DND-41 (cell line): ENCODE results near the gene GPBP1L1.
"Not testable (repeated sequence)": the region's sequence is repeated elsewhere in the genome, so short reads cannot be mapped to it uniquely, and the experiment has no call there.

Source experiments
- ATAC-seq: fragments of 200-7000 bp; cut with Tn5 transposase; 3 replicates; pipeline ENCODE4 v1.9.1; 2021; ENCODE audit warnings: low read depth; ENCODE audit not compliant: insufficient read depth
- DNase-seq: peaks from one replicate; pipeline ENCODE4 v3.0.0-alpha.2; 2020
- H2AFZ ChIP-seq: 2 replicates; pipeline ENCODE4 v1.6.0; 2012; ENCODE audit warnings: low read depth, low read length
- H3K27ac ChIP-seq: 2 replicates; pipeline ENCODE4 v1.5.1; 2012; ENCODE audit warnings: low read length, inconsistent platforms
- H3K27me3 ChIP-seq: fragments of 200-600 bp; sonication (generic); 2 replicates; pipeline ENCODE4 v1.6.0; 2012; ENCODE audit warnings: low read length, mild to moderate bottlenecking, inconsistent platforms; ENCODE audit not compliant: insufficient read depth, poor library complexity
- H3K36me3 ChIP-seq: 2 replicates; pipeline ENCODE4 v1.5.1; 2012; ENCODE audit warnings: low read length, inconsistent platforms; ENCODE audit not compliant: insufficient read depth
- H3K4me1 ChIP-seq: 2 replicates; pipeline ENCODE4 v1.5.1; 2012; ENCODE audit warnings: mild to moderate bottlenecking, low read length; ENCODE audit not compliant: insufficient read depth
- H3K4me2 ChIP-seq: 2 replicates; pipeline ENCODE4 v1.6.0; 2012; ENCODE audit warnings: mild to moderate bottlenecking, moderate library complexity, low read length, inconsistent platforms; ENCODE audit not compliant: insufficient read depth
- H3K4me3 ChIP-seq, 2 experiments: fragments of 200-600 bp in 1 of 2; shearing (Covaris generic) in 1 of 2; 2 replicates each; pipeline ENCODE4 v1.5.1; 2012 to 2016; ENCODE audit warnings: inconsistent platforms in 2 of 2, low read length in 2 of 2, mild to moderate bottlenecking in 2 of 2, low read depth in 1 of 2, moderate library complexity in 1 of 2
- H3K79me2 ChIP-seq: 2 replicates; pipeline ENCODE4 v1.6.0; 2012; ENCODE audit warnings: low read length, inconsistent platforms; ENCODE audit not compliant: insufficient read depth
- H3K9ac ChIP-seq: 2 replicates; pipeline ENCODE4 v1.6.0; 2012; ENCODE audit warnings: low read depth, mild to moderate bottlenecking, inconsistent platforms, low read length, moderate library complexity
- H3K9me3 ChIP-seq: 2 replicates; pipeline ENCODE4 v1.5.1; 2012; ENCODE audit warnings: low read length, moderate library complexity, mild to moderate bottlenecking, inconsistent platforms; ENCODE audit not compliant: insufficient read depth, severe bottlenecking
- H4K20me1 ChIP-seq: 2 replicates; pipeline ENCODE4 v1.6.0; 2012; ENCODE audit warnings: low read length; ENCODE audit not compliant: insufficient read depth
- EZH2 ChIP-seq: IDR thresholded peaks from 3 replicates; pipeline ENCODE4 v1.6.1; 2012; ENCODE audit warnings: borderline replicate concordance, low read depth, mild to moderate bottlenecking, moderate library complexity, low read length, inconsistent platforms; ENCODE audit not compliant: severe bottlenecking
- TF ChIP-seq, protein P1 (sequence below): IDR thresholded peaks from 2 replicates; pipeline ENCODE4 v1.5.1; 2012; ENCODE audit warnings: borderline replicate concordance, low read length, moderate library complexity, mild to moderate bottlenecking; ENCODE audit not compliant: poor library complexity, severe bottlenecking; ENCODE audit errors: extremely low read depth

GPBP1L1 gene

DNA sequence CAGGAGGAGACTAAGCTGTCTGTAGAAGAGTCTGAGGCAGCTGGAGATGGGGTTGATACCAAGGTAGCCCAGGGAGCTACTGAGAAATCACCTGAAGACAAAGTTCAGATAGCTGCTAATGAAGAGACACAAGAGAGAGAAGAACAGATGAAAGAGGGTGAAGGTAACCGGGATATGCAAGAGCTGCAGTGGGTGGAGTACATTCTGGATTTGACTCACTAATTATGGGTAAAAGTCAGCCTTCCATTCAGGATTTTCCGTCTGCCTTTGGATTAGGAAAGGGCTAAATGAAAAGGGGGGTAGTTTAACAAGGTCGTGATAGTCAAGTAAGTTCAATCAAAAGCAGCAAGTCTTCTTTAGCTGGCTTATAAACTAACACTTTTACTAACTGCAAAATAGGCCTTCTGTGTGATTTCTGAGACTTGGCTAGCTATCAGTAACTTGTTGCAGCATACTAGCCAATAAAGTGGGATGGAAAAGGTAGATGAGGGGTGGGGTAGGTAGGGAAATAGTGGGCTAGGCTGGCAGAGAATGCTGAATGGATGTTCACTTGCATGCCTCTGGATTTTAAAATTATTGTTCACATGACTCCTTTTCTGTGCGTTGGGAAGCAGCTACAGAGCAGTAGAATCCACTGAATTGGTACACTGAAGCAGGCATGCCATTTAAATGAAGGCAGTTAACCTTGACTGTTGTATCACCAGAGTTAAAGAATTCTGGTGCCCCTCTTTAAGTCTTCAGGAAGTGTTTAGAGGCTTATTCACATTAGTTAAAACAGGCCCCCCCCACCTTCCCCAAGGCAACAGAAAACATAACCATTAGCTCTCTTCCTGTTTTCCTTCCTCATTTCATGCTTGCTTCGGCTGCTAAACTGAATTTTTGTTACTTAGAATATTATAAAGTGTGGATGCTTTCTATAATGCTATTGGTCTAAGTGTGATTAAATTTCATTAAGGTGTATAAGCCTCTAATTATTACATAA, 77.9 kb downstream of the GPBP1L1 start:
- Histone ChIP-seq H3K9ac (no peak overlapping the region), H3K79me2 (peaks cover 76% of the 10 kb centered on the region), H3K36me3 (peaks cover 95% of the 10 kb centered on the region), H3K4me1 (no peaks in the 10 kb centered on the region), H4K20me1 (peaks cover 48% of the 10 kb centered on the region; the same call in 1 of the 2 replicates), H2AFZ (no peak overlapping the region), H3K4me2 (no peak overlapping the region), H3K27me3 (no peaks in the 10 kb centered on the region), H3K9me3 (no peaks in the 10 kb centered on the region), H3K4me3 (no peak overlapping the region), H3K27ac (no peak overlapping the region)
- DNase-seq: no peak
- TF ChIP-seq, protein P1, sequence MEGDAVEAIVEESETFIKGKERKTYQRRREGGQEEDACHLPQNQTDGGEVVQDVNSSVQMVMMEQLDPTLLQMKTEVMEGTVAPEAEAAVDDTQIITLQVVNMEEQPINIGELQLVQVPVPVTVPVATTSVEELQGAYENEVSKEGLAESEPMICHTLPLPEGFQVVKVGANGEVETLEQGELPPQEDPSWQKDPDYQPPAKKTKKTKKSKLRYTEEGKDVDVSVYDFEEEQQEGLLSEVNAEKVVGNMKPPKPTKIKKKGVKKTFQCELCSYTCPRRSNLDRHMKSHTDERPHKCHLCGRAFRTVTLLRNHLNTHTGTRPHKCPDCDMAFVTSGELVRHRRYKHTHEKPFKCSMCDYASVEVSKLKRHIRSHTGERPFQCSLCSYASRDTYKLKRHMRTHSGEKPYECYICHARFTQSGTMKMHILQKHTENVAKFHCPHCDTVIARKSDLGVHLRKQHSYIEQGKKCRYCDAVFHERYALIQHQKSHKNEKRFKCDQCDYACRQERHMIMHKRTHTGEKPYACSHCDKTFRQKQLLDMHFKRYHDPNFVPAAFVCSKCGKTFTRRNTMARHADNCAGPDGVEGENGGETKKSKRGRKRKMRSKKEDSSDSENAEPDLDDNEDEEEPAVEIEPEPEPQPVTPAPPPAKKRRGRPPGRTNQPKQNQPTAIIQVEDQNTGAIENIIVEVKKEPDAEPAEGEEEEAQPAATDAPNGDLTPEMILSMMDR: no peak
- no peak for TF ChIP-seq EZH2
- no peak for ATAC-seq

DNA sequence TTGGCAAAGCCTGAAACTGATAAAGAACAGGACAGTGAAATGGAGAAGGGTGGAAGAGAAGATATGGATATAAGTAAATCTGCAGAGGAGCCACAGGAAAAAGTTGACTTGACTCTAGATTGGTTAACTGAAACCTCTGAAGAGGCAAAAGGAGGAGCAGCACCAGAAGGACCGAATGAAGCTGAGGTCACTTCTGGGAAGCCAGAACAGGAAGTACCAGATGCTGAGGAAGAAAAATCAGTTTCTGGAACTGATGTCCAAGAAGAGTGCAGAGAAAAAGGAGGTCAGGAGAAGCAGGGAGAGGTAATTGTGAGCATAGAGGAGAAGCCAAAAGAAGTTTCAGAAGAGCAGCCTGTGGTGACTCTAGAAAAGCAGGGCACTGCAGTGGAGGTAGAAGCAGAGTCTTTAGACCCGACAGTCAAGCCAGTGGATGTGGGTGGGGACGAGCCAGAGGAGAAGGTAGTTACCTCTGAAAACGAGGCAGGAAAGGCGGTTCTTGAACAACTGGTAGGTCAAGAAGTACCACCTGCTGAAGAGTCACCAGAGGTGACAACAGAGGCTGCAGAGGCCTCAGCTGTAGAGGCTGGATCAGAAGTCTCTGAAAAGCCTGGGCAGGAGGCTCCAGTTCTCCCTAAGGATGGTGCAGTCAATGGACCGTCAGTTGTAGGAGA, 78.8 kb downstream of the GPBP1L1 start:
- peaks cover 95% of the 10 kb centered on the region for H3K36me3 ChIP-seq
- no peak for TF ChIP-seq EZH2
- TF ChIP-seq, protein P1: no peak

DNA sequence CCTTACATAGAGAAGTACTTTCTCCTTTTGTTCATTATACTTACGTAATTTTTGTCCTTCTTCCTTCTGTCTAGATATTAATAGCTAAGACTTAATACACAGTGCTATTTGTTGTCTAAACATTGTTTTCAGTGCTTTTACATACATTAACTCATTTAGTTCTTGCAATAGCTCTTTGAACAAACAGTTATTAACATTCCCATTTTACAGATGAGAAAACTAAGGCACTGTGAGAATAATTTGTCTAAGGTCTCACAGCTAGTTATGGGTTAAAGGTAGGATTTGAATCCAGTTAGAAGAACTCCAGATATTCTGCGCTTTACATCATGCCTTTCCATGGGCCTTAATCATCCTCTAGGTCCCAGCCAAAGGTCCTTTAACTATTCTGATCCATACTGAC, 82.1 kb downstream of the GPBP1L1 start:
- TF ChIP-seq, protein P1: no peak
- no peak for TF ChIP-seq EZH2
- Histone ChIP-seq H3K4me1 (no peaks in the 10 kb centered on the region), H3K9ac (no peak overlapping the region), H3K36me3 (peaks cover 95% of the 10 kb centered on the region), H3K4me3 (no peak overlapping the region), H3K79me2 (peaks cover 91% of the 10 kb centered on the region), H4K20me1 (peaks cover 67% of the 10 kb centered on the region), H3K27me3 (no peaks in the 10 kb centered on the region), H3K4me2 (no peak overlapping the region), H3K27ac (no peak overlapping the region), H3K9me3 (no peaks in the 10 kb centered on the region), H2AFZ (no peak overlapping the region)
- ATAC-seq: no peak
- DNase-seq: no peak

More for the DNA sequence above, 78.8 kb downstream of the GPBP1L1 start:
- Histone ChIP-seq H3K4me2 (no peak overlapping the region), H3K9me3 (no peaks in the 10 kb centered on the region), H2AFZ (no peak overlapping the region), H3K79me2 (peaks cover 78% of the 10 kb centered on the region), H3K4me1 (no peaks in the 10 kb centered on the region), H3K27ac (no peak overlapping the region), H3K9ac (no peak overlapping the region), H4K20me1 (peaks cover 48% of the 10 kb centered on the region), H3K27me3 (no peaks in the 10 kb centered on the region), H3K4me3 (no peak overlapping the region)
- ATAC-seq (no peak; the same call in 2 of the 3 replicates), DNase-seq (no peak)

DNA sequence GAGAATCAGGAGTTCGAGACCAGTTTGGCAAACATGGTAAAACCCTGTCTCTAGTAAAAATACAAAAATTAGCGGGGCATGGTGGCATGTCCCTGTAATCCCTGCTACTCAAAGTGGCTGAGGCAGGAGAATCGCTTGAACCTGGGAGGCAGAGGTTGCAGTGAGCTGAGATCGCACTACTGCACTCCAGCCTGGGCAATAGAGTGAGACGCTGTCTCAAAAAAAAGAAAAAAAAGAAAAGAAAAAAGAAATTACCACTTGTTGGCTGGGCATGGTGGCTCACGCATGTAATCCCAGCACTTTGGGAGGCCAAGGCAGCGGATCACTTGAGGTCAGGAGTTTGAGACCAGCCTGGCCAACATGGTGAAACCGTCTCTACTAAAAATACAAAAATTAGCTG, 89.6 kb downstream of the GPBP1L1 start:
- not testable (repeated sequence) for H3K9me3 ChIP-seq, H3K27me3 ChIP-seq, H3K27ac ChIP-seq, H3K4me3 ChIP-seq, H3K4me2 ChIP-seq, ATAC-seq, DNase-seq, H2AFZ ChIP-seq, H3K9ac ChIP-seq
- Histone ChIP-seq H3K79me2 (peaks cover 98% of the 10 kb centered on the region), H3K4me1 (peaks cover 13% of the 10 kb centered on the region; the same call in 1 of the 2 replicates), H3K36me3 (peaks cover 92% of the 10 kb centered on the region), H4K20me1 (peaks cover 85% of the 10 kb centered on the region)
